AG04450 (cell line): ENCODE results near the gene AGO4. TPM values are rescaled to one million over a fixed set of nuclear protein-coding genes. Genes with fewer than 3 reads are reported as not detected.
"Not testable (repeated sequence)": the region's sequence is repeated elsewhere in the genome, so short reads cannot be mapped to it uniquely, and the experiment has no call there.

Experiments used
- CTCF ChIA-PET: fragments of 300-600, 350-600 bp; formaldehyde crosslinking; extraction: SDS; loops from one replicate; lab custom pipeline; 2022; ENCODE audit warnings: antibody characterized with exemption, inconsistent platforms; lab: Charles Lee
- POLR2A ChIA-PET: fragments of 350-600 bp; formaldehyde crosslinking; extraction: SDS; loops from one replicate; lab custom pipeline; 2021; ENCODE audit warnings: antibody characterized with exemption, inconsistent platforms; lab: Yijun Ruan, JAX
- DNase-seq: peaks from one replicate; pipeline ENCODE4 v3.0.0-alpha.2; 2011; ENCODE audit warnings: low read depth, low spot score
- H3K27ac ChIP-seq: one replicate; pipeline ENCODE4 v1.5.1; 2012; ENCODE audit warnings: low read depth, low read length, control low read depth
- H3K27me3 ChIP-seq: one replicate; pipeline ENCODE4 v1.6.0; 2012; ENCODE audit warnings: low read length; ENCODE audit not compliant: control insufficient read depth, insufficient read depth
- H3K4me3 ChIP-seq: 2 replicates; pipeline ENCODE4 v1.5.1; 2011; ENCODE audit warnings: mild to moderate bottlenecking, low read depth, low read length, control low read depth
- H3K9me3 ChIP-seq: 2 replicates; pipeline ENCODE4 v1.5.1; 2012; ENCODE audit warnings: low read length; ENCODE audit not compliant: control insufficient read depth, insufficient read depth
- polyA plus RNA-seq: library from polyadenylated mRNA; depleted of rRNA; stranded (reverse); fragments of >200 nt; gene quantifications from 2 replicates; pipeline ENCODE4 v1.2.3, GENCODE V29; 2011
- TF ChIP-seq, protein P1 (sequence below): IDR thresholded peaks from 2 replicates; pipeline ENCODE4 v1.5.1; 2011; ENCODE audit warnings: low read depth, low read length, control low read depth, inconsistent platforms

The AGO4 gene
- polyA plus RNA-seq, 1 experiment = 9.1 TPM

DNA sequence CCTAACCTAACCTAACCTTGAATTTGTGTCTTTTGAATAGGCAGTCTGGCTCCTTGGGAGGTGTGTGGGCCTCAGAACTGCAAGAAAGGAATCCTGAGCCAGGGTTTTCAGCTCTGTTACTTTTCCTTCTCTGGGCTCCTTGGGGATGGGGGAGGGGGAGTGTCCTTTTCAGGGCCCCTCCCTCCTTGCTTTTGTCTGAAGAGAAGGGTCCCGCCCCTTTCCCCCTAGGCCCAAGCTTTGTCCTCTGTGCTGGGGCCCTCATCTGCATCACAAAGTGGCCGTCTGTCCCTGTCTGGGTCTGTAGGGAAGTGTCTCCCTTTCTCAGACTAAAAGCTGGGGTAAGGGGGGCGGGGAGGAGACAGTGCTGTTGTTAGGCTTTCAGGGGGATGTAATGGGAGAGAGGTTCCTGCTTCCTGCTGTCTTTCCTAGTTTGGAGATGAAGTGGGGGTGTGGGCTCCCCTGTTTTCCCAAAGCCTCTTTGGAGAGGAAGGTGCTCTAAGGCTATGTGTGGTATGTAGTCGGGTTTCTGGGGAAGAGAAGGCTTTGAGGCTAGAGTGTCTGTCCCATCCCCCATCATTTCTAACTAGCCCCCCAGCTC is 78.2 kb downstream of the AGO4 start:
- Histone ChIP-seq H3K27me3 (no peaks in the 10 kb centered on the region), H3K9me3 (no peaks in the 10 kb centered on the region; the same call in 1 of the 2 replicates), H3K4me3 (no peak overlapping the region), H3K27ac (no peak overlapping the region)
- TF ChIP-seq, protein P1, sequence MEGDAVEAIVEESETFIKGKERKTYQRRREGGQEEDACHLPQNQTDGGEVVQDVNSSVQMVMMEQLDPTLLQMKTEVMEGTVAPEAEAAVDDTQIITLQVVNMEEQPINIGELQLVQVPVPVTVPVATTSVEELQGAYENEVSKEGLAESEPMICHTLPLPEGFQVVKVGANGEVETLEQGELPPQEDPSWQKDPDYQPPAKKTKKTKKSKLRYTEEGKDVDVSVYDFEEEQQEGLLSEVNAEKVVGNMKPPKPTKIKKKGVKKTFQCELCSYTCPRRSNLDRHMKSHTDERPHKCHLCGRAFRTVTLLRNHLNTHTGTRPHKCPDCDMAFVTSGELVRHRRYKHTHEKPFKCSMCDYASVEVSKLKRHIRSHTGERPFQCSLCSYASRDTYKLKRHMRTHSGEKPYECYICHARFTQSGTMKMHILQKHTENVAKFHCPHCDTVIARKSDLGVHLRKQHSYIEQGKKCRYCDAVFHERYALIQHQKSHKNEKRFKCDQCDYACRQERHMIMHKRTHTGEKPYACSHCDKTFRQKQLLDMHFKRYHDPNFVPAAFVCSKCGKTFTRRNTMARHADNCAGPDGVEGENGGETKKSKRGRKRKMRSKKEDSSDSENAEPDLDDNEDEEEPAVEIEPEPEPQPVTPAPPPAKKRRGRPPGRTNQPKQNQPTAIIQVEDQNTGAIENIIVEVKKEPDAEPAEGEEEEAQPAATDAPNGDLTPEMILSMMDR = no peak
- CTCF ChIA-PET = interaction anchor here (0.5 kb wide), 1 partner anchor 193 kb away, joined by 3 read pairs; no protein-coding TSS in a partner anchor
- POLR2A ChIA-PET = no interaction called here
- no peak for DNase-seq

DNA sequence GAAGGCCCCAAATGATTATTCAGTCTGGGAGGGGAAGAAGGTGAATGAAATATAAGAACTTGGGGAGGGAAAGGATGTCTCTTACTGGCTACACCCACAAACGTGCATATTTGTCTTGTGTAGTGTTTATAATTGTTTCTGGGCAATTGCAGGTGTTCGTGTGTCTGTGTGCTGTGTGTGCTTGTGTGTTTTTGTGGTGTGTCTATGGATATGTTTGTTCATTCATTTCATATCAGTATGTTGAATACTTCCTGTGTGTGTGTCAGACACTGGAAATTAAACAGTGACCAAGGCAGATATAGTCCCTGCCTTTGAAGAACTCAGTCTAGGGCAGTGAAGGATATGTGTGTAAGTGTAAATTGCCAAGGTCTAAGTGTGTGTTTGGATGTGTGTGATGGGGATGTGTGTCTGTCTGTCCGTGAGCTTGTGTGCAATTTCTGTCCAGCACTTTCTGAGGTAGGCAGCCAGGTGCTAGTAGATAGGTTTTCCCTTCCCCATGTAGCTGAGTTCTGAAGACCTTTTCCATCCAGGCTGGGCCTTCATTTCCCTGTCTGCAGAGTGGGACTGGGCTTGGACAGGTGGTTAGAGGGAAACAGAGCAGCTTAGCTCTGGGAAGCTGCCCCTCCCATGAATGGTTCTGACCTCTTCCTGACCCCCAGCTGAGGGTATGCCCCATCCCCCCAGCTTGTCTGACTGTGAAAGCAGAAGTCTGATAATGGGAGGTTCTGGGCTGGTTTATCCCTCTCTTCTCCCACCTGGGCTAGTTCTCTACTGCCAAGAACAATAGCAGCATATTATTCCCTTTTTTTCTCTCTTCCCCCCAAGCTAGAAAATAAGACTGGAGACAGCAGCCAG is 79.0 kb downstream of the AGO4 start:
- CTCF ChIA-PET = no interaction called here
- TF ChIP-seq, protein P1 = no peak
- no peak for DNase-seq
- Histone ChIP-seq H3K9me3 (no peaks in the 10 kb centered on the region; the same call in 1 of the 2 replicates), H3K27me3 (no peaks in the 10 kb centered on the region), H3K27ac (no peak overlapping the region), H3K4me3 (no peak overlapping the region)
- POLR2A ChIA-PET = no interaction called here

DNA sequence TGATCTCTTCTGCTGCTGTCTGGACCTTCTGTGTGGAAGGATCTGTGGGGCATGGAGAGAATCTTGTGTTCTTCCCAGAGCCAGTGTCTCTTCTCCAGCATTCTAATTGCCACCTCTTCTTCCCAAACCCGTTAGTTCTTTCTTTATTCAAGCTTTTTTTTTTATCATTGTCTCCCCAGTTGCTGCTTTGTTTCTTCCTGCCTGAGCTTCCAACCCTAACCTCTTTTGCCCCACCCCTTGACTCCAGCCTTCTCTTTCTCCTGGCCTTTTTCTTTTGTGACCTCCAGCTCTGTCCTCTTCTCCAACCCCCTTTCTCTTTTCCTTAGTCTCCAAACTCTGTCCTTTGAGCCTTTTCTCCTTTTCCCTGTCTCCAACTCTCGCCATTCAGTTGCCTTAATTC is 79.7 kb downstream of the AGO4 start:
- TF ChIP-seq, protein P1 = no peak
- DNase-seq = no peak
- no peak overlapping the region for H3K27ac ChIP-seq
- ChIA-PET POLR2A (no interaction called here), CTCF (no interaction called here)
- no peaks in the 10 kb centered on the region; the same call in 1 of the 2 replicates for H3K9me3 ChIP-seq
- H3K4me3 ChIP-seq = no peak overlapping the region
- H3K27me3 ChIP-seq = no peaks in the 10 kb centered on the region

DNA sequence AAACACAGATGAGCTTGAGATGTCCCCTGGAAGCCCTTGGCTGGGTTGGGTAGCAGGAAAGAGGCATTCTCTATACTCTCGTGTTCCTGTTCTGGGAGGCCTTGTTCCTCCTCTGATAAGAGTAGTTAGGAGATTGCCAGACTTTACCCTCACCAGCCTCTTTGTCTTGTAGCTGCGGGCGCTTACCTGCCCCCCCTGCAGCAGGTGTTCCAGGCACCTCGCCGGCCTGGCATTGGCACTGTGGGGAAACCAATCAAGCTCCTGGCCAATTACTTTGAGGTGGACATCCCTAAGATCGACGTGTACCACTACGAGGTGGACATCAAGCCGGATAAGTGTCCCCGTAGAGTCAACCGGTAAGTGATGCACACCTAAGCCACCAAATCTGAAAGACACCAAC is 80.4 kb downstream of the AGO4 start:
- TF ChIP-seq, protein P1 = no peak
- no peak for DNase-seq
- POLR2A ChIA-PET = no interaction called here
- no peaks in the 10 kb centered on the region; the same call in 1 of the 2 replicates for H3K9me3 ChIP-seq
- no peak overlapping the region for H3K4me3 ChIP-seq
- H3K27me3 ChIP-seq = no peaks in the 10 kb centered on the region
- H3K27ac ChIP-seq = no peak overlapping the region
- CTCF ChIA-PET = no interaction called here

DNA sequence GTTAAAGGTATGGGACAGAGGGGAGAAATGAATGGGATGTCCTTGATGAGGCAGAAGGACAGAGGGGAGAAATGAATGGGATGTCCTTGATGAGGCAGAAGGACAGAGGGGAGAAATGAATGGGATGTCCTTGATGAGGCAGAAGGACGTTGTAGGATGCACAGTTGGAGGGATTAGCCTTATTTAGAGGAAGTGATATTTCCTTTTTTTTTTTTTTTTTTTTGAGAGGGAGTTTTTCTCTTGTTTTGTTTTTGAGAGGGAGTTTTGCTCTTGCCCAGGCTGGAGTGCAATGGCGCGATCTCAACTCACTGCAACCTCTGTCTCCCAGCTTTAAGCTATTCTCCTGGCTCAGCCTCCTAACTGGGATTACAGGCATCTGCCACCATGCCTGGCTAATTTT is 81.2 kb downstream of the AGO4 start:
- POLR2A ChIA-PET, CTCF ChIA-PET, H3K27me3 ChIP-seq, H3K27ac ChIP-seq, DNase-seq, H3K4me3 ChIP-seq, H3K9me3 ChIP-seq: not testable (repeated sequence)
